ENCODE measurements around the gene TOB1. TPM values are rescaled to one million over a fixed set of nuclear protein-coding genes. Genes with fewer than 3 reads are reported as not detected.

Gene TOB1
- total RNA-seq, 1 experiment from 2014 or later, result 31.6 TPM

GRCh38 chr17:50847566-50847965, 18.6 kb downstream of the TOB1 start:
- H3K18ac ChIP-seq (ENCODE audit: insufficient read length, low read depth, low read length), result no peak overlapping the region
- H3K9me3 ChIP-seq (ENCODE audit: control insufficient read depth, low read depth, low read length), result no peaks in the 10 kb centered on the region
- Mint-ChIP-seq H3K4me1 (peaks cover 7 to 13% of the 10 kb centered on the region in 2 experiments), H3K4me3 (no peak overlapping the region), H3K36me3 (ENCODE audit: insufficient read depth in 1 of 3, low read depth in 3 of 3) (no peaks in the 10 kb centered on the region), H3K9me3 (no peaks in the 10 kb centered on the region), H3K27me3 (ENCODE audit: low read depth) (no peaks in the 10 kb centered on the region; the same call in 1 of the 2 replicates), H3K27ac (no peak overlapping the region)
- H3T11ph ChIP-seq (ENCODE audit: low read length), result no peak overlapping the region
- DNase-seq, result peak; percentile 19
- no peaks in the 10 kb centered on the region for H3K79me1 ChIP-seq (ENCODE audit: insufficient read depth, low read depth, low read length, poor library complexity, severe bottlenecking)
- no peaks in the 10 kb centered on the region for H3K27me3 ChIP-seq (ENCODE audit: insufficient read depth, low read length)
- no peak overlapping the region for H3K23ac ChIP-seq (ENCODE audit: insufficient read length, low read depth, low read length)
- H2BK20ac ChIP-seq (ENCODE audit: low read depth, low read length, poor library complexity, severe bottlenecking), result no peak overlapping the region
- H3K56ac ChIP-seq (ENCODE audit: insufficient read length, low read depth, low read length), result no peak overlapping the region
- H2BK12ac ChIP-seq (ENCODE audit: insufficient read length, low read depth, low read length), result no peak overlapping the region
- H4K20me1 ChIP-seq (ENCODE audit: control insufficient read depth, insufficient read depth, insufficient read length), result no peaks in the 10 kb centered on the region
- no peak overlapping the region for H3K14ac ChIP-seq (ENCODE audit: insufficient read depth, low read length)
- H3K9ac ChIP-seq (ENCODE audit: extremely low read depth, insufficient read length, low read length), result no peak overlapping the region
- H3K23me2 ChIP-seq (ENCODE audit: insufficient read length, low read depth, low read length, poor library complexity, severe bottlenecking), result no peaks in the 10 kb centered on the region
- H2AFZ ChIP-seq (ENCODE audit: low read length), result no peak overlapping the region
- TF ChIP-seq CTCF (conservative IDR thresholded peaks at IDR 0.05), result no peak
- H2BK120ac ChIP-seq (ENCODE audit: low read depth, low read length, poor library complexity, severe bottlenecking), result no peak overlapping the region
- no CpG with 5 or more reads among the region's 4 CpGs for WGBS (ENCODE audit: extremely low coverage, insufficient read length, low lambda C conversion rate)
- no peak overlapping the region for H4K5ac ChIP-seq (ENCODE audit: insufficient read length, low read depth, low read length)
- H3K4me2 ChIP-seq (ENCODE audit: insufficient read depth, insufficient read length, low read length), result no peak overlapping the region
- H4K91ac ChIP-seq (ENCODE audit: insufficient read length, low read depth, low read length), result no peak overlapping the region
- H4K8ac ChIP-seq (replicated peaks; ENCODE audit: insufficient read length, low read depth, low read length), result no peak overlapping the region
- no peaks in the 10 kb centered on the region for H3K4me1 ChIP-seq (ENCODE audit: insufficient read depth, low read length)
- no peak overlapping the region for H3K27ac ChIP-seq (ENCODE audit: insufficient read length, low read depth, low read length)
- H2BK5ac ChIP-seq (ENCODE audit: insufficient read length, low read length), result no peak overlapping the region
- no peak overlapping the region for H2AK5ac ChIP-seq (ENCODE audit: insufficient read length, low read length)
- no peak overlapping the region for H2BK15ac ChIP-seq (ENCODE audit: low read depth, low read length)
- no peaks in the 10 kb centered on the region for H3K79me2 ChIP-seq (ENCODE audit: insufficient read depth, low read length)
- H3K4ac ChIP-seq (ENCODE audit: low read depth, low read length), result no peak overlapping the region

All from H9 (cell line).